GM21576 (cell line): ENCODE measurements around the gene HECW1.
"Not testable (repeated sequence)": the region's sequence is repeated elsewhere in the genome, so short reads cannot be mapped to it uniquely, and the experiment has no call there.

Experiments
- ATAC-seq: cut with Tn5 transposase; IDR thresholded peaks from one replicate; pipeline ENCODE4 v1.9.1; 2021; ENCODE audit warnings: mild to moderate bottlenecking, moderate library complexity; ENCODE audit not compliant: unreplicated experiment

Gene HECW1

GRCh38 chr7:43112459-43112940 lies at the start of gene HECW1:
TSS of gene HECW1 (plus strand) at chr7:43112647. CDS start at chr7:43243906, 131,259 bp downstream.
- no peak for ATAC-seq

DNA sequence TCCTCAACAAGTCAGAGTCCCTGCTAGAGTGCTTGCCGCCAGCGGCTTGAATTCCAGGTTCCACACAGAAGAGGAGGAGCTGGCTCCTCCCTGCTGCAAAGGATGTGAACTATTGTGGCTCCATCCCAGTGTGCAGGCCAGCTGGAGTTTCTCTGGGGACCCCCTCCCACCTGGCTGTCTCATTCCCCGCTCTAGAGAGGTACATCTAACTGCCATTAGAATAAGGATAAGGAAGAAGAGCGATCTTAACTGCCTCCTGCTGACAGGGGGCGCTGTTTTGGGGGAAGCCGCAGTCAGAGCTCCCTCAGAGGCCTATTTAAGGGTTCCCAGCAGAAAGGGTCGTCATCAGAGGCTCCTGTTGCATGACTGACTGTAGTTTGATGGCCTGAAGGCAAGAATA lies 40.8 kb upstream of the HECW1 start:
- no peak for ATAC-seq

DNA sequence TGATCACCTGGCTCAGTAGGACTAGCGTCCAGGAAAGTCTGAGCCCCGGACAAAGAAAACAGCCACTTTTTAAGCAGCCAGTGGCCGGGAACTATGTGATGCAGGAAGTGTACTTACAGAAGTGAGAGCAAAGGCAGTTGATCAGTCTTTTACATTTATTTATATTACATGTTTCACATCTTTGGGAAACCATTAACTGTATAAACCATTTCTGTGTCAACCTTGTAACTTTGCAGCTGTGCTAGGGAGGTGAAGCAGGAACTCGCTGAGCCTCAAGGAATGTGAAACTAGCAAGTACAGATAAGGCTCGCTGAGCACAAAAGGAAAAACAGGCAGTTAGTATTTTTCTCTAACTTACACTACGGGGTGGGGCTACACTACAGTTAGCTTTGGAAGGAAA lies 39.9 kb upstream of the HECW1 start:
- no peak for ATAC-seq

DNA sequence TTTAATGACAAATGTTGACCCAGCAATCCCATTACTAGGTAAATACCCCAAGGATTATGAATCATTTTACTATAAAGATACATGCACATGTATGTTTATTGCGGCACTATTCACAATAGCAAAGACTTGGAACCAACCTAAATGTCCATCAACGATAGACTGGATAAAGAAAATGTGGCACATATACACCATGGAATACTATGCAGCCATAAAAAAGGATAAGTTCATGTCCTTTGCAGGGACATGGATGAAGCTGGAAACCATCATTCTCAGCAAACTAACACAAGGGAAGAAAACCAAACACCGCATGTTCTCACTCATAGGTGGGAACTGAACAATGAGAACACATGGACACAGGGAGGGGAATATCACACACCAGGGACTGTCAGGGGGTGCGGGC lies 38.6 kb upstream of the HECW1 start:
- not testable (repeated sequence) for ATAC-seq

GRCh38 chr7:43076189-43076605 lies 36.2 kb upstream of the HECW1 start:
- peak; percentile 49 for ATAC-seq

GRCh38 chr7:43076606-43077005 lies 35.8 kb upstream of the HECW1 start:
- ATAC-seq: no peak

DNA sequence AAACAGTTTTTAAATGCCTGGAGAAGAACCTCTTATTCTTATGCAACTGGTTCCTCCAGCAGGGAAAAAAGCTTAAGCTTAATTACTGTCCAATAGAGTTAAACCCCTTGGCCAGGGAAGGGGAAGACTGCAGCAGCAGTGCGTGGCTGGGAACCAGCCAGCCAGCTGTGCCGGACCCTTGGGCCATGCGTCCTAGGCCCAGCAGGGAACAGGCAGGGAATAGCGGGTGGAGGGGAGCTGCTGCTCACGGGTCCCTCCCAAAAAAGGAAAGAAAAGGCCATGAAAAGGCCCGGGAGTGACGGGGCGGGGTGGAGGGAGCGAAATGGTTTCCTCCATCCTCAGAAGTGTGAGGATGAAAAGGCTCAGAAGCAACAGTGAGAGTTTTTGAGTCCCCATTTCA lies 35.2 kb upstream of the HECW1 start:
- ATAC-seq: no peak

GRCh38 chr7:43077732-43078391 lies 34.6 kb upstream of the HECW1 start:
- no peak for ATAC-seq

DNA sequence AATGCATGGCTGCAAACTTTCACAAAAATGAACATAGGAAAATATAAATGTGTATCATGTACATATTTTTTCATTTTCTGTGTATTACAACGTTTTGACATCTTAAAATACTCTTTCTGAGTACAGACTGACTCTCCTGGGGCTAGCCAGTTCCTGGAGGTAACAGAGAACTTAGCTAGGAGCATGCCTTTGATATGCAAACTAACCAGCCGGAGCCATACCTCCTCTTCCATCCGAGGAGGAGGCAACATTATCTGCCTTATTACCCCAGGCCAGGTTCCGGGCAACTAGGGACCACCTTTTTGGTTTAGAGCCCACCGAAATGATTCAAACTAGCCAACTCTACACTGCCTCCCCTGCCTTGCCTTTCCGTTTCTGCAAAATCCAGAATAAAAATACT lies 33.7 kb upstream of the HECW1 start:
- no peak for ATAC-seq

DNA sequence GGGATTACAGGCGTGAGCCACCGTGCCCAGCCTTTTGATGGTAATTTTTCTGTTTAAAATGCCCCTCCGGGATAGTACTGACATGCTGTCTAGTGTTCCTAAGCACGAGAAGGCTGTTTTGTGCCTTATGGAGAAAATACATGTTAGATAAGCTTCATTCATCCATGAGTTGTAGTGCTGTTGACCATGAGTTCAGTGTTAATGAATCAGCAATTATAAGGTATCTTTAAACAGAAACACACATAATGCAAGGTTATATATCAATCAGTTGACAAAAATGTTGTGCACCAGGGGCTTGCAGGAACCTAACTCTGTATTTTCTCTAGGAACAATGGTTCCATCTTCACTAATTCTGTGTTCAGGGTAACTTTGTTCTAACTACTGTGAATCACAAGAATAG lies 30.8 kb upstream of the HECW1 start:
- ATAC-seq: no peak

- no peak for ATAC-seq
Measured at GRCh38 chr7:43083106-43083505, 29.3 kb upstream of the HECW1 start.

DNA sequence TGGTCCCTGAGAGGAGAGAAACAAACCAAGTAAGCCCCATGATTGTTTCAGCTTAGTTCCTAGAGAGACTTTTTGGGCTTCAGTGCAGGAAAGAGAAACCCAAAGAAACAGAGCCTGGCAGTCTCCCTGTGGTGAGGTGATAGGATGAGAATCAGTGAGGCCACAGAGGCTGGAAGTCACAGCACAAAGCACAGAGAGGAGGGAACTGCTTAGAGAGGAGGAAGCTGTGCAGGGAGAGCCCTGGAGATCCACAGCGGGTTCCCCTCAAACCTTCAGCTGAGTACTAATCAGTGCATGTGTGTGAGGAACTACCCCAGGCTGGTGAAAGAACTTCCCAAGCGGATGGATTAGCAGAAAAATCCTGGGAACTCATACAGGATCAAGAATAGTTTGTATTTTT lies 27.4 kb upstream of the HECW1 start:
- no peak for ATAC-seq

- no peak for ATAC-seq
Measured at GRCh38 chr7:43085992-43086391, 26.5 kb upstream of the HECW1 start.

DNA sequence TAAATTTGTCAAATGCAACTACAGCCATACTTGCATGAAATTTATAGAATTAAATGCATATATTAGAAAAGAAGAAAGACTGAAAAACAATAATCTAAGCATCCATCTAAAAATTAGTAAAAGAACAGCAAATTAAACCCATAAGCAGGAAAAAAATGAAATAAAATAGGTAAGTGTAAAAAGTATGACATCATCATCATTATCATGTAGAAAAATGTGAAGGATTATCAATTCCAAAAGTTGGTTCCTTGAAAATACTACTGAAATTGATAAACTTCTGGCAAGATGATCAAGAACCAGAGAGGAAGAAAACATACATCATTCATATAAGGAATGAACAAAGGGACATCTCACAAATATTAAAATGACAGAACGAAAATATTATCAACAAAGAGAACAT lies 19.6 kb upstream of the HECW1 start:
- no peak for ATAC-seq

DNA sequence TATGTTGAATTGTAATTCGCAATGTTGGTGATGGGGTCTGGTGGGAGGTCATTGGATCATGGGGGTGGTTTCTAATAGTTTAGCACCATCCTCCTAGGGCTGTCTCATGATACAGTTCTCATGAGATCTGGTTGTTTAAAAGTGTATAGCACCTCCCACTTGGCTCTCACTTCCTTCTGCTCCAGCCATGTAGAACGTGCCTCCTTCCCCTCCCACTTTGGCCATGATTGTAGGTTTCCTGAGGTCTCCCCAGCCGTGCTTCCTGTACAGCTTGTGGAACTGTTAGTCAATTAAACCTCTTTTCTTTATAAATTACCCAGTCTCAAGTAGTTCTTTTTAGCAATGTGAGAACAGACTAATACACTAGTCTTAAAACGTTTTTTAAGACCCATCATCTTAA lies 15.6 kb upstream of the HECW1 start:
- ATAC-seq: no peak

- ATAC-seq: no peak
Measured at GRCh38 chr7:43099750-43100149, 12.7 kb upstream of the HECW1 start.

GRCh38 chr7:43104874-43105520 lies 7.5 kb upstream of the HECW1 start:
- no peak for ATAC-seq

DNA sequence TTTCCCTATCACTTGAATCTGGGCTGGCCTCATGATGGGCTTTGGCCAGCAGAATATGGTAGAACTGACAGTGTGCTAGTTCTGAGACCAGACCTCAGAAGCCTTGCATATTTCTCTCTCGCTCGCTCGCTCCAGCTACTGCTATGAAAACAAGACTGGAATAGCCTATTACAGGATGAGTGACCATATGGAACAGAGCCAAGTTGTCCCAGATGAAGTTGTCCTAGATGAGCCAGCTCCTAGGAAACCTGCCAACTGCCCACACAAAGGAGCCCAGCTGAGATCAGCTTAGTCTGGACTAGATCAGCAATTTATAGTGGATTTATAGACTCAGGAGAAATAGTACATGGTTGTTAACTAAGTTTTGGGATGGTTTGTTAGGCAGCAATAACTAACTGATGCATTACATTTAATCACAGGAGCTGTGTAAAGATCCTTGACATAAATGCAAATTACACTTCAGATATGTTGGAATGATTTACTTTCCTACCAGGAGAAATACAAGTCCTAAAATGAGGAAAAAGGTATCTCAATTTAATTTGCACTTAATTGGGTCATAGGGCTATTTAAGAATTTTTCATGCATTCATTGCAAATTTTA lies 6.8 kb upstream of the HECW1 start:
- ATAC-seq: no peak

DNA sequence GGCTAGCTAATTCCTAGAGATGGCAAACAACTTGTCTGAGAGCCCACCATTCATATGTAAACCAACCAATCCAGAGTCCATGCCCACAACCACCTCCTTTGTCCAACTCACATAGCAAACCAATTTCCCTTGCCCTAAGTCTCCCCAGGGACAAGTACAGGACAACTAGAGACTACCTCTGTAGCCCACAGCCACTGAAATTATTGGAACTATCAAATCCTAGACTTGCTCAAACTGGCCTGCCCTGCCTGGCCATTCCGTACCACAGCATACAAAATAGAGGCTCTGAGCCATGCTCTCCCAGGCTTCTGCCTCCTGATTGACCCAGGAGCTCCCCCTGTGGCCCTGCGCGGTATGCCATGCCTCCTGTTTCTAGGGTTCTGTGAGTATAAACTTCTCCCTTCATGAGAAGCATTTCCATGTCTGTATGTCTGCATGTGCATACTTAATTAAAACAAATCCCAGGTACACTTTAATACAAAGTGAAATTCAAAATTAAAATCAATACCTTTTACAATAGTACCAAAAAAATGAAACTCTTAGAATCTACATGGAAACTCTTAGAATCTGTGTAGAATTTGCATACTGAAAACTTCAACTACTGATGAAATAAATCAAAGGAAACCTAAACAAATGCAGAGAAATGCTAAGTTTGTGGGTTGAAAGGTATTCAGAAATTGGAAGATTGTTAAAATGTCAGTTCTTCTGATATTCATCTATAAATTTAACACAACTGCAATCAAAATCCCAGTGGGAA lies 4.0 kb upstream of the HECW1 start:
- ATAC-seq: peak; percentile 97

DNA sequence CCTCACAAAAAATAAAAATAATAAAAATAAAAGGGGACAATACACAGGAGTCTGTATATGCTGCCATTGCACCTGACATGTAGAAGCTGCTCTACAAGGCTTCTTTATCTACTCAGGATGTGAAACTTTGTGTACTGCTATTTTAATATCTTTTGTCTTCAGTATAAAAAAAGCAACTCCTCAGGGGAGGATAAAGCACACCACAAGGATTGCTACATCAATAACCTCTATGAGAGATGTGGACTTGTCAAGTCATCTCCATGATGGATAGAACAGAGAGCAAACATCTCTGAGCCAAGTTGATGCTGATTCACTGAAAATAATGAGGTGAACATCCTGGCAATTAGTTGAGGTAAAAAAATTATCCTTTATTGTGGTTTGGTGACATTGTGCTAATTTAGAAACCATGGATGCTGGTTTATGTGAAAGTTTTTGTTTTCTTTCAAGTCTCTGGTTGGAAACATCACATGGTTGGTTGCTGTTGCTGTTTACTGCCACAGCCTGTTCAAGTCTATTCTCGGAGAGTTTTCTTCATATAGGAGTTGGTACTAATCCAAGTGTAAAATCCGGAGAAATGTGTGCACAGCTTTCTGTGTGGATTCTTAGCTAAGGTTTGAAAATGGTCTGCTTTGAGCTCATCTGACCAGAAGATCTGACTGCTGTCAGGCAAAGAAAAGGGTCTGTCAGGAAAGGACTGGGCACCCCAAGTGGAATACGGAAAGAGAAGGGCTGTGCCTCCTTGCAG lies 1.5 kb upstream of the HECW1 start:
- ATAC-seq: no peak
